GM19240 (cell line): Measurements from ENCODE around the gene TMEM213.

Experiments used
- DNase-seq: peaks from one replicate; pipeline ENCODE4 v3.0.0; 2011; ENCODE audit warnings: low spot score; ENCODE audit not compliant: insufficient read length

TMEM213 gene

GRCh38 chr7:138875794-138876193 is 78.0 kb downstream of the TMEM213 start:
- DNase-seq, result no peak

GRCh38 chr7:138876326-138876725 is 78.5 kb downstream of the TMEM213 start:
- DNase-seq, result no peak

- no peak for DNase-seq
Measured at GRCh38 chr7:138878051-138878450, 80.3 kb downstream of the TMEM213 start.

- DNase-seq, result no peak
Measured at GRCh38 chr7:138878856-138879255, 81.1 kb downstream of the TMEM213 start.

GRCh38 chr7:138879356-138879755 is 81.6 kb downstream of the TMEM213 start:
- DNase-seq, result no peak

- no peak for DNase-seq
Measured at GRCh38 chr7:138880881-138881578, 83.2 kb downstream of the TMEM213 start.

- no peak for DNase-seq
Measured at GRCh38 chr7:138881579-138882188, 83.9 kb downstream of the TMEM213 start.

- no peak for DNase-seq
Measured at GRCh38 chr7:138882249-138882648, 84.5 kb downstream of the TMEM213 start.

- no peak for DNase-seq
Measured at GRCh38 chr7:138885383-138886147, 87.8 kb downstream of the TMEM213 start.

- peak; percentile 60 for DNase-seq
Measured at GRCh38 chr7:138886501-138886917, 88.7 kb downstream of the TMEM213 start.

GRCh38 chr7:138887085-138887710 is 89.4 kb downstream of the TMEM213 start:
- DNase-seq, result no peak
